Stimulated activated CD8-positive, alpha-beta memory T cell treated with anti-CD3 and anti-CD28 coated beads, Interleukin-12 subunit alpha, Interleukin-12 subunit beta, amount 100 ng/mL, for 24 hours (primary cell): ENCODE data around the gene NOL8.

Source experiments
- DNase-seq: peaks from one replicate; pipeline ENCODE4 v3.0.0-alpha.2; 2020; ENCODE audit errors: extremely low read depth

NOL8 gene

DNA sequence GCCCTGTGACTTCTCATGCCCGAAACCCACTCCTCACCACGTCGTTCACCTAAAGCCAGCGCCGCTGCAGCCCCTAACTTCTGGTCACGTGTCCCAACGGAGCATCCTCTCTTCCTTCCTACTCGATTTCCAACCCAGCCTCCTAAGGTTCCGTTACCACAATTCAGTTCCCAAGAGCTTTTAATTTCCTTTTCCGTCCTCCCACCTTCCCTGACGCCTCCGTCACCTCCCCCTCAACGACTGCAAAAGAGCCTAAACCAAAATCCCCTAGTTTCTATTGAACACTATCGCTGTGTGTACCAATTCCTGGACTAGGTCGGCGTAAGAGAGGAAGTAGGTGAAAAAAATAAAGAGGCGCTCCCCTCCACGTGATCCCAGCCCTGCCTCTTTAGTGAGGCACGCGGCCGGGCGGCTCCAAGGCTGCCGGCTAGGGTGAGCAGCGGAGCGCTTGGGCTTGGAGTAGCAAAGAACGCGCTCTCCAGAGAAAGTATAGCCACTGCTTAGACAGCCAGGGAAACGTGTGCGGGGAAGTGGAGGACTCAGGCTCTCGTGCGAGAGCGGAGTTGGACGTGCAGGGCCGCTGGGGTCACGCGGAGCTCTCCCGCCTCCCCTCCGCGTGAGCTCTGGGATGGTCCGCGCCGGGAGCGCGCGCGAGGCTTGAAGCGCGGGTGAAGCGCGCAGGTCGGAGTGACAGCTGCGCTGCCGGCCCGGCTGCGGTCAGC lies at the start of gene NOL8, which contains the start of gene CENPP:
TSS of gene NOL8 (minus strand) at position 82 of the 722 bp plus-strand sequence. CDS start 1,189 bp downstream, outside the sequence.
TSS of gene CENPP (plus strand) at position 685 of the 722 bp plus-strand sequence.
- DNase-seq = peak; percentile 62

GRCh38 chr9:92373167-92373566 lies 48.0 kb upstream of the NOL8 start:
- DNase-seq = no peak

GRCh38 chr9:92369075-92369474 lies 43.9 kb upstream of the NOL8 start:
- DNase-seq = no peak

GRCh38 chr9:92360083-92360482 lies 34.9 kb upstream of the NOL8 start:
- DNase-seq = no peak

DNA sequence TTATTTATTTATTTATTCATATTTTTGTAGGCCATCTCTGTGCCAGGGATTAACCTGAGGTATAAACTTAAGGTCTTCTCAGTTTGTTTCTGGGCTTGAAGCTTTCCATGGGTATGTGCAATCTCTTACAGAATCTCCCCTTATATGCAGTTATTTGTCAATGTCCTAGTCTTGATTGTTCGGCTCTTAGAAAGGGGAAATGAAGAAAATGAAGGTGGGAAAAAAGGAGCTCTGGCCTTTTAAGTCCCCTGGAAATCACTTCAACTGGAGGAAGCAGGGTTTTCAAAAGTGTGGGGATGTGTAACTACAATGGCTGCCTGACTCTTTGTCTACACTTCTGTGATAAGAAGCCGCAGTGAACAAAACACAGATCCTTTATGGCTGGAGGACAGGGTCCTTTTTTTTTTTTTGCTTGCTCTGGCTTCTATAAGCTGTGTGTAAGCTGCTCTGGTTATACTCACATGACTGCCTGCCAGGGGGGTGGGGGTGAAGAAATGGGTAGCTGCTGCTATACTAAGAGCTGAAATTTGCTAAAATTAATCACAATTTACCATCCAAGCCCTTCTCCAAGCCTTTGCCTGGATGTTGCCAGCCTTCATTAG lies 34.3 kb upstream of the NOL8 start:
- no peak for DNase-seq

GRCh38 chr9:92353051-92353450 lies 27.9 kb upstream of the NOL8 start:
- no peak for DNase-seq

DNA sequence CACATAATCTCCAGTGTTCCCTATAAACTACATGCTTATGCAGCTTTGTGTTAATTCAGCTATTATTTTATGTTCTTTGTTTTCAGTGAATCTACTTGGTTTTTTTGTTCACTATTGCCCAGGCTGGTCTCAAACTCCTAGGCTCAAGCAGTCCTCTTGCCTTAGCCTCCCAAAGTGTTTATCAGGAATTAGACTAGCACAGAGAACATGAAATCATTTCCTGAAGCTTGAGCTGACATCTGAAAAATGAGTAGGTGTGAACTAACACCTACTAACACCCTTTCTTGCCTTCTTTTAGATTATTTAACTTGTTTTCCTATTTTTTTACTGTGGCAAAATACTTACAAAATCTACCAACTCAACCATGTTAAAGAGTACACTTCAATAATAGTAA lies 25.6 kb upstream of the NOL8 start:
- no peak for DNase-seq

DNA sequence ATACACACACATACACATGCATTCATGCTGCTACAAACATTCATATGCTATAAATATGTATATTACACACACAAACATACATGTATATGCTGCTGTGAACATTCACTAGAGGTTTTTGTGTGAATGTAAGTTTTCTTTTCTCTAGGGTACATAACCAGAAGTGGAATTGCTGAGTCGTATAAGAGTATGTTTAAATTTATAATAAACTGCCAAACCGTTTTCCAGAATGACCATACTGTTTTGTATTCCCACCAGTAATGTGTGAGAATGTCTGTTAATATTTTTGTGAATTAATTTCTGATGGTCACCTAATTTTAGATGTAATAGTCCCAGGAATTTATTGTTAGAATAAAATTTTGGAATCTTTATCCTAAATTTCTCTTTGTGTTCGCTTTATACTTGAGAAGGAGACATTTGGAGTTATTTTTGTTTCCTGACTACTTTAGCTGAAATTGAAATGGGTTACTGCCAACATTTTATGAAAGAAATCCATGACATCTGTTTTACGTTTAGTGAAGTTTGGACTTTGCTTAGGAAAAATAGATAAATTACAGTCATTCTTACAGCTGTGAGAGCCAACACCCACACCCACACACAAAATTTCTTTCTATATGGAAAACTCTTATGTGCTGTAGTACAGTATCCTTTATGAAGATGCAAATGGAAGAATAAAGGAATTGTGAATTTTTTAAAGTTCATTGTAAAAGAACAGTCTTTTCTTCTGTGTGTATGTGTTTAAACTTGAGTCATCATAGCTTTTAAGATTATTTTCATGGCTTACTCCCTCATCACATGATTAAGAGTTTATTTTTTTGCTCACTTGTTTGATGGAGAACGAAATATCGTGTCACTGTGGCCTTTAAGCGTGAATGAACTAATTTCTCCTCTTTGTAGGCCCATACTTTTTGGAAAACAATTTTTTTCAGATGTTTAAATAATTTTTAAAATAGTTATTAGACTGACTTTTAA lies 24.9 kb upstream of the NOL8 start:
- no peak for DNase-seq

GRCh38 chr9:92345582-92345981 lies 20.4 kb upstream of the NOL8 start:
- DNase-seq = no peak

GRCh38 chr9:92342825-92343488 lies 17.8 kb upstream of the NOL8 start:
- DNase-seq = no peak

DNA sequence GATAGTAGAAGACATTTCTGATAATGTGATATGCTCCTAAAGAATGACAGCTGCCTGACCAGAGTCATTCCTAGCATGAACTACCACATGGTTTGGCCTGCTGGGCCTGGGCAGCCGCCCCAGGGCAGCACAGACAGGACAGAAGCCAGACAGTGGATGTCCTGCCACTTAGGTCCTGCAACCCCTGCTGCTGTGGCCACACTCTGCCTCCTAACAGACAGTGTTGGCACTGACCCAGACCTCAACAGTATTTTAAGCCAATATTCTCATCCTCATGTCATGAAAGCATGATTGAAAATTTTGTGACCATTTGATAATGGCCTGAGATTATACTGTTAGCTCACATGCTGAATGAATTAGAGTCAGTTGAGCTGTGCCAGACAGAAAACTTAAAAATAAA lies 16.4 kb upstream of the NOL8 start:
- DNase-seq = no peak

DNA sequence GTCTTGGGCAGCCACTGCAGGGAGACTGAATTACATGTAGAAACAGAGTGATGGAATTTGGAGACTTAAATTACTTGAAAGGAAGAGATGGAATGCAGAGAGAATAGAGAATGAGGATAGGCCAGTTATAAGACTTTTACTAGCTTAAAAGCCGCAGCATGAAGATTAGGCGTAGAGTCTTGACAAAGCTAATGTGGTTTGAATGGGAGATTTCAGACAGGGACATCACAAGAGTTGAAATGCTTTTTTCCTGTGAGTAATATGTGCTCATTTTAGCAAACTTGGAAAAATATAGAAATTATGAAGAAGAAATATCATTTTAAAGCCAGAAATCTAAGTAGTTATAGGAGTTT lies 8.1 kb upstream of the NOL8 start:
- DNase-seq = no peak

GRCh38 chr9:92332577-92333281 lies 7.6 kb upstream of the NOL8 start:
- no peak for DNase-seq

- DNase-seq = no peak
These were observed 3.1 kb upstream of the NOL8 start for GRCh38 chr9:92328225-92328624.

GRCh38 chr9:92327283-92327850 lies 2.2 kb upstream of the NOL8 start:
- no peak for DNase-seq

- DNase-seq = no peak
These were observed 896 bp upstream of the NOL8 start for GRCh38 chr9:92325991-92326500.

- DNase-seq = no peak
These were observed 271 bp downstream of the NOL8 start for GRCh38 chr9:92324889-92325268.

GRCh38 chr9:92324431-92324830 lies 719 bp downstream of the NOL8 start:
- DNase-seq = no peak

DNA sequence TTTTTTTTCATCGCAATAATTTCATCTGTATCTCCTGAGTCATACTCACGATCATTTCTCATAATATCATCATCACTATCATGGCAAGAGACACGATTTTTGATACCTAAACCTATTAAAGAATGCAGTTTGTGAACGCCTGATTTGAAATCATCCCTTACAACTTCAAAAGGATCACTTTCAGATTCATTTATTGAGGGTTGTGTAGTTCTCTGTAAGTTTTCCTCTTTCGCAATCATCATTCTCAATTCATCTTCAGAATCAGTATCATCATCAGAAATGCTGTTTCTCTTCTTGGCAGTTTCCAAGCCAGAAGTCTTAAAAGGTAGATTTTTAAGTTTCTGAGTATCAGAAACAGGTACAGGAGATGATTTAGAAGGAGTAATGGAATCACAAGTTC lies 9.7 kb downstream of the NOL8 start:
- DNase-seq = no peak

DNA sequence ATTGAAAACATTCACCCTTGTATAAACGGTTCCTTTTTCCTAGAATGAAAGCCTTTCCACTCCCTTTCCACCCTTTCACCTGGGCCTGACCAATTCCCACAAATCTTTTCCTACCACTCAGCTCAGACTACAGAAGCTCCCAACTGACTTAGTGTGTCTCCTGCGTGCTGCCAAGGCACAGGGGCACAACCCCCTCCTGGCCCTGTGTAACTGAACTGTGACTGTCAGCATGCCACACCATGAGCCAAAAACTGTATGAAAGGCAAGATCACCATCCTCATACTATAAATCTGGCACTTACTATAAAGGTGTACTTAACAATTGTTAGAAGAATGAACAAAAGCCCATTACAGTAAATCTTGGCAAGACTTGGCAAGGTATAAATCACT lies 11.5 kb downstream of the NOL8 start:
- no peak for DNase-seq
